ENCODE results near the gene CASK.

The CASK gene

GRCh38 chrX:41507919-41508318 is 415.4 kb downstream of the CASK start:
- no peak for DNase-seq (ENCODE audit: low read depth)
- TF ChIP-seq MAX (IDR thresholded peaks at IDR 0.05; ENCODE audit: low read depth, low read length) = no peak
- no peak for TF ChIP-seq POLR2A (IDR thresholded peaks at IDR 0.05; ENCODE audit: extremely low read depth, insufficient read length)
- H3K4me3 ChIP-seq (ENCODE audit: low read depth, low read length) = no peak overlapping the region

GRCh38 chrX:41502004-41502403 is 421.4 kb downstream of the CASK start:
- no peak overlapping the region for H3K4me3 ChIP-seq (ENCODE audit: low read depth, low read length)
- DNase-seq (ENCODE audit: low read depth) = no peak
- TF ChIP-seq MYC (IDR thresholded peaks at IDR 0.05; ENCODE audit: low read depth, low read length) = no peak
- no peak for TF ChIP-seq MAX (IDR thresholded peaks at IDR 0.05; ENCODE audit: low read depth, low read length)
- no peak for TF ChIP-seq CTCF (IDR thresholded peaks at IDR 0.05; ENCODE audit: low read depth, low read length)
- no peak for TF ChIP-seq POLR2A (IDR thresholded peaks at IDR 0.05; ENCODE audit: extremely low read depth, insufficient read length)

- no peak for TF ChIP-seq MAX (IDR thresholded peaks at IDR 0.05; ENCODE audit: low read depth, low read length)
- no peak for TF ChIP-seq POLR2A (IDR thresholded peaks at IDR 0.05; ENCODE audit: extremely low read depth, insufficient read length)
- TF ChIP-seq MYC (IDR thresholded peaks at IDR 0.05; ENCODE audit: low read depth, low read length) = no peak
- no peak for TF ChIP-seq CTCF (IDR thresholded peaks at IDR 0.05; ENCODE audit: low read depth, low read length)
- DNase-seq (ENCODE audit: low read depth) = no peak
These were observed 423.4 kb downstream of the CASK start for GRCh38 chrX:41499984-41500383.

GRCh38 chrX:41499195-41499594 is 424.2 kb downstream of the CASK start:
- no peak for DNase-seq (ENCODE audit: low read depth)
- no peak overlapping the region for H3K4me3 ChIP-seq (ENCODE audit: low read depth, low read length)
- TF ChIP-seq POLR2A (IDR thresholded peaks at IDR 0.05; ENCODE audit: extremely low read depth, insufficient read length) (no peak), MAX (IDR thresholded peaks at IDR 0.05; ENCODE audit: low read depth, low read length) (no peak), CTCF (IDR thresholded peaks at IDR 0.05; ENCODE audit: low read depth, low read length) (no peak), MYC (IDR thresholded peaks at IDR 0.05; ENCODE audit: low read depth, low read length) (no peak)

More at GRCh38 chrX:41499984-41500383, 423.4 kb downstream of the CASK start:
- H3K4me3 ChIP-seq (ENCODE audit: low read depth, low read length) = no peak overlapping the region

GRCh38 chrX:41491267-41492004 is 431.9 kb downstream of the CASK start:
- TF ChIP-seq MYC (IDR thresholded peaks at IDR 0.05; ENCODE audit: low read depth, low read length) = no peak
- no peak for TF ChIP-seq CTCF (IDR thresholded peaks at IDR 0.05; ENCODE audit: low read depth, low read length)
- TF ChIP-seq MAX (IDR thresholded peaks at IDR 0.05; ENCODE audit: low read depth, low read length) = no peak
- no peak for TF ChIP-seq POLR2A (IDR thresholded peaks at IDR 0.05; ENCODE audit: extremely low read depth, insufficient read length)
- no peak overlapping the region for H3K4me3 ChIP-seq (ENCODE audit: low read depth, low read length)
- DNase-seq (ENCODE audit: low read depth) = peak; percentile 35

- H3K4me3 ChIP-seq (ENCODE audit: low read depth, low read length) = no peak overlapping the region
- TF ChIP-seq MAX (IDR thresholded peaks at IDR 0.05; ENCODE audit: low read depth, low read length) (no peak), CTCF (IDR thresholded peaks at IDR 0.05; ENCODE audit: low read depth, low read length) (no peak)
- no peak for DNase-seq (ENCODE audit: low read depth)
These were observed 432.9 kb downstream of the CASK start for GRCh38 chrX:41490446-41490845.
